HG03457 (cell line): ENCODE measurements around the gene ABI3.
A peak's percentile ranks its signal among the peaks of the same experiment; 100 is the strongest.
"Not testable (repeated sequence)": the region's sequence is repeated elsewhere in the genome, so short reads cannot be mapped to it uniquely, and the experiment has no call there.

ENCODE experiments used
- ATAC-seq: cut with Tn5 transposase; IDR thresholded peaks from one replicate; pipeline ENCODE4 v1.9.1; 2021; ENCODE audit warnings: moderate number of reproducible peaks; ENCODE audit not compliant: unreplicated experiment

ABI3 gene, protein sequence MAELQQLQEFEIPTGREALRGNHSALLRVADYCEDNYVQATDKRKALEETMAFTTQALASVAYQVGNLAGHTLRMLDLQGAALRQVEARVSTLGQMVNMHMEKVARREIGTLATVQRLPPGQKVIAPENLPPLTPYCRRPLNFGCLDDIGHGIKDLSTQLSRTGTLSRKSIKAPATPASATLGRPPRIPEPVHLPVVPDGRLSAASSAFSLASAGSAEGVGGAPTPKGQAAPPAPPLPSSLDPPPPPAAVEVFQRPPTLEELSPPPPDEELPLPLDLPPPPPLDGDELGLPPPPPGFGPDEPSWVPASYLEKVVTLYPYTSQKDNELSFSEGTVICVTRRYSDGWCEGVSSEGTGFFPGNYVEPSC

DNA sequence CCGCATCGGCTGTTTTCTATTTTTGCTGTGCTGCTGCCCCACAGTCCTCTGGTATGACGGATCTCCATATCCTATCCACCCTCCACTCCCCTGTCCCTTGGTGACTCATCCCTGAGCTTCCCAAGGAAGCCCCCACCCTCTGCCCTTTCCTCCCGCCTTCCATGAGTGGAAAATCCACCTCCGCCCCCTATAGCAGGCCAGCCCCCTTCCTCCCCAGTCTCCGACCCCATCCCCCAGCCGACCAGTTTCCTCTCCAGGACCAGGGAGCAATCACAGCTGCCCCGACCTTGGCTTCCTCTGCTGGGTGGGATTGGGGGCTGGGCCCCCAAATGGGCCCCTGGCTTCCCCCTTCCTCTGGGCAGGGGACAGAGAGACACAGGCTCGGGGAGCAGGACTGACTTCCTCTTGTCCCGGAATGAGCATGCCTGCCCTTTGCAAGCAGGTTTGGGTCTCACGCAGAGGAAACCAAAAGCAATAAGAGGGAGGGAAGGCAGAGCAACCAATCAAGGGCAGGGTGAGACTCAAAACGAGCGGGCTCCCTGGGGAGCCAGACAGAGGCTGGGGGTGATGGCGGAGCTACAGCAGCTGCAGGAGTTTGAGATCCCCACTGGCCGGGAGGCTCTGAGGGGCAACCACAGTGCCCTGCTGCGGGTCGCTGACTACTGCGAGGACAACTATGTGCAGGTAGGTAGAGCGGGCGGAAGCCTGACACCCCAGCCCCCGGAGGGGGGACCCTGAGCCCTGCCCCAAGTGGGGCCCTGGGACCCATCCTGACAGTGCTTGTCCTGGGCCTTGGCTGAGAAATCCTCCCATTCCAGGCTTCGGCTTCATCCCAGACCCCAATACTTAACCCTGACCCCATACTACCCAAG, at the start of gene ABI3, which contains the start of gene GNGT2:
TSS of gene ABI3 (plus strand) at position 550 of the 872 bp plus-strand sequence. CDS start at position 568, 18 bp downstream.
TSS of gene GNGT2 (minus strand) at position 417 of the 872 bp plus-strand sequence. CDS start 3,152 bp downstream, outside the sequence.
- no peak for ATAC-seq

GRCh38 chr17:49162866-49163265, 47.6 kb upstream of the ABI3 start:
- ATAC-seq = no peak

- no peak for ATAC-seq
These were observed 45.4 kb upstream of the ABI3 start for GRCh38 chr17:49165143-49165542.

DNA sequence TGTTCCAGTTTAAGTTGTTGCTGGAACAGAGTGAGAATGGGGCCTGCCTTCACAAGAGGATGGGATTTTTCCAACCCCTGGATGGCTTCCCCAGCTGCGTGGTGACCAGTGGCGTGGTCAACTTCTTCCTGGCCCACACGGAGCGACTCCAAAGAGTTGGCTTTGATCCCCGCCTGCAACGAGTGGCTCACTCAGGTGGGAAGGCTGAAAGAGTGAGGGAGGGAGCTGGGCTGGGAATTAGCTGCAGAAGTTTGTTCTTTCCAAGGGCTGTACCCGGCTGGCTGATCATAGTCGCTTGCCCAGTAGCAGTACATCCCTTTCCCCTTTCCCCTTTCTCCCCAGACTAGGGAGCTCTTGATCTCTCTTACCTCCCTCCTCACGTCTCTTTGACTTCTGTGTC, 41.8 kb upstream of the ABI3 start:
- no peak for ATAC-seq

DNA sequence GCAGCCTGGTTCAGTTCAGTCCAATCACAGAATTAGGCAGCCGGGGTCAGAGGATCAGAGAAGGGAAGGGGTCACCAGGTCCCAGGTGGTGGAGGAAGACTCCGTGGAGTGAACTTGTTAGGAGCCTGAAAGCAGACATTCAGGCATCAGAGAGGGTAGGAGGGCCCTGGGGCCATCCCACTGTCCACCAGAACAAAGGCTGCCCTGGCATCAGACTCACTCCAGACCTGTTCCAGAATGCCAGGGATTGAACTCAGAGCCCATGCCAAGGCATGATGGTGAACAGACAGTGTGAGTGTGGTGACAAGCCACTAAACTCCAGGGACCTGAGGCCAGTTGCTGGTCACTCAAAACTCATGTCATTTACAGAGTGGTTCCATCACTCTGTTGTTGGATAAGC, 40.3 kb upstream of the ABI3 start:
- no peak for ATAC-seq

DNA sequence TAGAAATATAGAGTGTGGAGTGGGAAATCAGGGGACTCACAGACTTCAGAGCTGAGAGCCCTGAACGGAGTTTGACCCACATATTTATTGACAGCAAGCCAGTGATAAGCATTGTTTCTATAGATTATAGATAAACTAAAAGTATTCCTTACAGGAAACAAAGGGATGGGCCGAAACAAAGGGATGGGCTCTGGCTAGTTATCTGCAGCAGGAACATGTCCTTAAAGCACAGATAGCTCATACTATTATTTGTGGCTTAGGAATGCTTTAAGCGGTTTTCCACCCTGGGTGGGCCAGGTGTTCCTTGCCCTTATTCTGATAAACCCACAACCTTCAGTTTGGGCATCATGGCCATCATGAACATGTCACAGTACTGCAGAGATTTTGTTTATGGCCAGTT, 39.8 kb upstream of the ABI3 start:
- ATAC-seq = not testable (repeated sequence)

- ATAC-seq = not testable (repeated sequence)
These were observed 34.5 kb upstream of the ABI3 start for GRCh38 chr17:49175978-49176377.

DNA sequence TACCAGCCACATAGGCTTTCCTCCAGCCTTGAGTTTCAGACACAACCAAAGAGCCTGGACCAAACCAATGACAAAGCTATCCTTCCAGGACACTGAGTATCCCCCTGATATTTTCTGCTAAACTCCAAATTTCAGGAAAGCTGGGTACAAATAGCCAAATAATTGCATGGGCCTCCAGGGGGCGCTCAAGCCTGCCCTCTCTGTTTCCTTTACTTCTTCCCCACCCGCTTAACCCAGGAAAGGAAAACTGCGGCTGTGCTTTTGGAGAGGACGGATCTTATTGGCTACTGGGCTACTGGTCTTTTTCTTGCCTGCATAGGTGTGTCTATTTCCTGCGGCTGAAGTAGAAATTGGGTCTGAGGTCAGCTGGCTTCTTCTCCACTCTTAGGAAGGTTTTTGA, 30.2 kb upstream of the ABI3 start:
- ATAC-seq = no peak

- no peak for ATAC-seq
These were observed 29.4 kb upstream of the ABI3 start for GRCh38 chr17:49180998-49181635.

GRCh38 chr17:49183341-49183740, 27.2 kb upstream of the ABI3 start:
- no peak for ATAC-seq

GRCh38 chr17:49183801-49184200, 26.7 kb upstream of the ABI3 start:
- no peak for ATAC-seq

GRCh38 chr17:49184522-49184921, 26.0 kb upstream of the ABI3 start:
- ATAC-seq = not testable (repeated sequence)

GRCh38 chr17:49185381-49185780, 25.1 kb upstream of the ABI3 start:
- not testable (repeated sequence) for ATAC-seq

GRCh38 chr17:49187301-49187700, 23.2 kb upstream of the ABI3 start:
- ATAC-seq = no peak

GRCh38 chr17:49190932-49191331, 19.6 kb upstream of the ABI3 start:
- ATAC-seq = no peak

DNA sequence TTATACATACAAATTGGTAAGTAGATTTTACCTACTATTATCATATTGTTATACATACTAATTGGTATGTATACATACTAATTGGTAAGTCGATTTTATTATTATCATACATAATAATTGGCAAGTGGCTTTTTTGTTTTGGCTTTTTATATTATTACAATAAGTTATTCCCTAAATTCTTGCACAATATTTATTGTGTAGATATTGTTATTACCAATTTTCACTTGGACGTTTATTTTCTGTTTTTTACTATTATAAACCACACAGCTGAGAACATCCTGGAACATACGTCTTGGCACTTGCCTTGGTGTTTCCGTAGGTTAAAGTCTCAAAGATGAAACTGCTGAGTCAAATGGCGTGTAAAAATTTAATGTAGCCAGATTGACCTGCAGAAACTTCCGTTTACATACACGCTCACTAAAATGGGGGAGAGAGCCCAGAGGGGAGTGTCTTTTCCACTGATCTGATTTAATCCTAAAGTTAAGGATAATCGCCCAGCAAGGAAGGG, 19.0 kb upstream of the ABI3 start:
- no peak for ATAC-seq

DNA sequence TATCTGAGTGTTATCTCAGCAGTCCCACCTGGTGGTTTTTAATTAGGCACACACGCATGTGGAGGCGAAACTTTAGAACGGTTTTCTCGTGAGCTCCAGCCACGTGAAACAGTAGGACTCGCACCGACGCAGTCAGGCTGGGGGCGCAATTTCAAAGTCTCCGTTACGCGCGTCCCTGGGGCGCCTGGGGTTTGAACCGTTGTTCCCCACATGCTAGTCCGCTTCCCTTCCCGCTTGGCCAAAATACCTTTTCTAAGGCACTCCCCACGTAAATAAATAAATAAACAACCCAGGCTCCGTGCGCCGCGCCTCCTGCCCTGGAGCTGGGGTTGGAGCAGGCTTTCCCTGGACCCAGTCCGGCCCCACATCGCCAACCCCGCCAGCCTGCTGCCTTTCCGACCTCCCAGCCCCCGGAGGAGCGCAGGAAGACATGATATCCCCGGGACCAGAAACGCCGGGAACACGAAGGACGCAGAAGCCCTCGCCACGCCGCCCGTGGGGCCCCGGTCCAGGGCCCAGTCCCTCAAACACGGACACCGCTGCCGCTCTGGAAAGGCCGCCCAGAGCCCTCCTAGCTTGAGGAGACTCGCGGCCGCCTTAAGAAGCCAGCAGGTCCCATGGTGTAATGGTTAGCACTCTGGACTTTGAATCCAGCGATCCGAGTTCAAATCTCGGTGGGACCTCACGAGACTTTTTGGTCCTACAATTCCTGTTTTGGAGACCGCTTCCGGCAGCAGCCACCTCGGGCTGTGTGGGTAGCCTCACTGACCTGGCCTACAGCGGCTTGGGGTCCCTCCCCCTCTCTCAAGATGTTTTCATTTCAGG, 18.4 kb upstream of the ABI3 start:
- peak; percentile 34 for ATAC-seq

DNA sequence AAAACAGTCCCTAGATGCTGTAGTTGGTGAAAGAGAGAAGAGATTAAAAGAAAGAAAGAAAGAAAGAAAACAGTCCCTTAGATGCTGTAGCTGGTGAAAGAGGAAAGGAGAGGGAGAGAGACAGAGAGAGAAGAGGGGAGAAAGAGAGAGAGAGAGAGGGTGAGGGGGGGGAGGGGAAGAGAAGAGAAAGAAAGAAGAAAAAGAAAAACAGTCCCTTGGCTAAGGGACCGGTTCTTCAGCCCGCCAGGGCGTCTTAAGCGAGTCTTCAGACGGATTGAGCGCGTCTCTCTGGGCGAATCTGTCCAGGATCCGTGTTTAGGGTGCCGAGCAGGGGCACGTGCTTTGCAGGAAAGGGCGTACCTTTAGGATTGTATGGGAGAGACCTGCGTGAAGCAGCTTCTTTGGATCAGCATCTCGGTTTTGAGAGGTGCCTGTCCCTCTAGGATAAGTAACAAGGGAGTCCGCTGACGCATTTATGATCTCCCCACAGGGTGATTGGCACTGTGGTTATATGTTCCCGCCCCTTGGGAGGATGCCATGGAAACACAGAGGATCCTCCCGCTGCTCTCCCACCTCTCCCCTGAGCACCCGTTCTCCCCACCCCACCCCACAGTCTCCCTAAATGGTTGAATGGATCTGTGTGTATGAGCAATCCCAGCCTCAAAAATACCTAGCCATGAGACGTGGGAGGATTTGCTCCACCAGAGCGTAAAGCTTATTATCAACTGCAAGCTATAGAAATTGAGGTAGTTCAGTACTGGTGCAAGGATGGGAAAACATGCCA, 16.8 kb upstream of the ABI3 start:
- ATAC-seq = no peak

DNA sequence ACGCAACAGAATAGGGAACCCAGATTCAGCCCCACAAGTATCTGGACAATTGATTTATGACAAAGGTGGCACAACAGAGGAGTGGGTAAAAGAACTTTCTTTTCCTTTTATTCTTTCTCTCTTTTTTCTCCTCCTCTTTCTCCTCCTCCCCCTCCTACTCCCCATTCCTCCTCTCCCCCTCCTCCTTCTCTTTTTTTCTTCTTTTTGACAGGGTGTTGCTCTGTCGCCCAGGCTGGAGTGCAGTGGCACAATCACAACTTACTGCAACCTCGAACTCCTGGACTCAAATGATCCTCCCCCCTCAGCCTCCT, 16.3 kb upstream of the ABI3 start:
- ATAC-seq = no peak

GRCh38 chr17:49195751-49196150, 14.8 kb upstream of the ABI3 start:
- ATAC-seq = no peak
